ENCODE results near the gene AATF.

DNA sequence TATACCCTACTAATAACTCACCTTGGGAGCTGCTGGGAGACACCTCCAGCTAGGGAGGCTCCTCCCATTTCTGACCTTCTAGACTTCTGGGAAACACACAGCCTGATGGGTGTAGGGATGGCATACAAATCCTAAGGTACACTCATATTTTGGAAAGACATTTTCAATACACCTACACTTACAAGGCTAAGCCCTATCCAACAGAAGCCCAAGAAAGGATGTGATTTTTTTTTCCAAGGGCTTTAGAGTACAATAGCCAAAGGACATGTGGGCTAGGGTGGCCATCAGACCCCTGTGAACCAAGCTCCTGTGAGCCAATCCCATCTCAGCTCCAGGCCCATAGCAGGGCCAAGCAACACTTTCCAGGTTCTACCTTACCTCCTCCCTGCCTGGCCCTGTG, 143.9 kb downstream of the AATF start:
- no peak for TF ChIP-seq CTCF (IDR thresholded peaks at IDR 0.05)
- no peak for TF ChIP-seq POLR2AphosphoS5 (IDR thresholded peaks at IDR 0.05)

All from breast epithelium (tissue), 3 donors.